COLO829 (cell line): ENCODE measurements around the gene PPP1R7.
A peak's percentile ranks its signal among the peaks of the same experiment; 100 is the strongest.

ENCODE experiments used
- DNase-seq: peaks from one replicate; pipeline ENCODE4 v3.0.0; 2012; ENCODE audit warnings: low spot score

The PPP1R7 gene

GRCh38 chr2:241140445-241140840 lies 9.8 kb upstream of the PPP1R7 start:
- DNase-seq = no peak

GRCh38 chr2:241141214-241141770 lies 9.0 kb upstream of the PPP1R7 start:
- no peak for DNase-seq

GRCh38 chr2:241142063-241142462 lies 8.2 kb upstream of the PPP1R7 start:
- no peak for DNase-seq

- no peak for DNase-seq
These were observed 7.7 kb upstream of the PPP1R7 start for GRCh38 chr2:241142593-241142992.

- no peak for DNase-seq
These were observed 4.0 kb upstream of the PPP1R7 start for GRCh38 chr2:241146286-241146685.

GRCh38 chr2:241147336-241147735 lies 2.9 kb upstream of the PPP1R7 start:
- DNase-seq = no peak

- DNase-seq = no peak
These were observed 2.0 kb upstream of the PPP1R7 start for GRCh38 chr2:241148239-241148638.

- DNase-seq = peak; percentile 83
These were observed 1.2 kb upstream of the PPP1R7 start, which contains the start of gene PASK for GRCh38 chr2:241148891-241149674. TSS of gene PASK (minus strand) at chr2:241149472. CDS start at chr2:241143032, 6,440 bp downstream.

- DNase-seq = no peak
These were observed 667 bp upstream of the PPP1R7 start for GRCh38 chr2:241149675-241149924.

- no peak for DNase-seq
These were observed 628 bp downstream of the PPP1R7 start for GRCh38 chr2:241150660-241151530.

- no peak for DNase-seq
These were observed 1.8 kb downstream of the PPP1R7 start for GRCh38 chr2:241151934-241152660.

- DNase-seq = no peak
These were observed 3.3 kb downstream of the PPP1R7 start for GRCh38 chr2:241153616-241154015.

GRCh38 chr2:241154915-241155314 lies 4.6 kb downstream of the PPP1R7 start:
- DNase-seq = no peak

GRCh38 chr2:241155936-241156335 lies 5.7 kb downstream of the PPP1R7 start:
- no peak for DNase-seq

GRCh38 chr2:241156971-241157441 lies 6.7 kb downstream of the PPP1R7 start:
- no peak for DNase-seq

- DNase-seq = no peak
These were observed 7.7 kb downstream of the PPP1R7 start for GRCh38 chr2:241157841-241158545.

- DNase-seq = no peak
These were observed 8.3 kb downstream of the PPP1R7 start for GRCh38 chr2:241158546-241158900.

GRCh38 chr2:241159116-241159515 lies 8.8 kb downstream of the PPP1R7 start:
- DNase-seq = no peak

- no peak for DNase-seq
These were observed 10.1 kb downstream of the PPP1R7 start for GRCh38 chr2:241160318-241160717.

GRCh38 chr2:241161646-241162281 lies 11.5 kb downstream of the PPP1R7 start:
- no peak for DNase-seq

GRCh38 chr2:241163601-241164118 lies 13.4 kb downstream of the PPP1R7 start:
- no peak for DNase-seq
